DMS79 treated with DMSO at 0.1 percent for 48 hours (cell line): ENCODE data around the gene ABHD10.

Experiments used
- DNase-seq: peaks from one replicate; lab custom pipeline; 2025; lab: John Stamatoyannopoulos, UW

The ABHD10 gene

GRCh38 chr3:112000966-112001365, 22.1 kb downstream of the ABHD10 start:
- DNase-seq: no peak

GRCh38 chr3:112001526-112001925, 22.7 kb downstream of the ABHD10 start:
- no peak for DNase-seq

- DNase-seq: no peak
These were observed 23.5 kb downstream of the ABHD10 start for GRCh38 chr3:112002096-112002971.

GRCh38 chr3:112003321-112004080, 24.7 kb downstream of the ABHD10 start:
- no peak for DNase-seq

- DNase-seq: no peak
These were observed 25.4 kb downstream of the ABHD10 start for GRCh38 chr3:112004187-112004586.

- no peak for DNase-seq
These were observed 25.8 kb downstream of the ABHD10 start for GRCh38 chr3:112004669-112005068.

GRCh38 chr3:112005091-112005672, 26.4 kb downstream of the ABHD10 start:
- DNase-seq: no peak

- DNase-seq: no peak
These were observed 28.8 kb downstream of the ABHD10 start for GRCh38 chr3:112007633-112008032.

GRCh38 chr3:112009670-112010069, 30.8 kb downstream of the ABHD10 start:
- no peak for DNase-seq

GRCh38 chr3:112010636-112011035, 31.8 kb downstream of the ABHD10 start:
- DNase-seq: peak; percentile 51

GRCh38 chr3:112011376-112011940, 32.6 kb downstream of the ABHD10 start:
- no peak for DNase-seq

- no peak for DNase-seq
These were observed 33.6 kb downstream of the ABHD10 start for GRCh38 chr3:112012205-112012992.

- DNase-seq: no peak
These were observed 34.4 kb downstream of the ABHD10 start for GRCh38 chr3:112013058-112013783.

GRCh38 chr3:112013784-112014143, 34.9 kb downstream of the ABHD10 start:
- no peak for DNase-seq

GRCh38 chr3:112017091-112017490, 38.3 kb downstream of the ABHD10 start:
- DNase-seq: no peak

GRCh38 chr3:112018712-112019111, 39.9 kb downstream of the ABHD10 start:
- no peak for DNase-seq

GRCh38 chr3:112019716-112020115, 40.9 kb downstream of the ABHD10 start:
- DNase-seq: no peak

GRCh38 chr3:112020674-112021085, 41.9 kb downstream of the ABHD10 start:
- DNase-seq: no peak

- no peak for DNase-seq
These were observed 48.3 kb downstream of the ABHD10 start for GRCh38 chr3:112027142-112027541.

GRCh38 chr3:112027826-112028225, 49.0 kb downstream of the ABHD10 start:
- DNase-seq: peak; percentile 72

GRCh38 chr3:112030901-112031300, 52.1 kb downstream of the ABHD10 start:
- no peak for DNase-seq
